Stromal cell of bone marrow (primary cell): Measurements from ENCODE around the gene LRRC36.

ENCODE experiments used
- DNase-seq: peaks from one replicate; pipeline ENCODE4 v3.0.0-alpha.2; 2012; ENCODE audit warnings: low read depth

LRRC36 gene

GRCh38 chr16:67390816-67391423, 64.3 kb downstream of the LRRC36 start:
- DNase-seq = no peak

- no peak for DNase-seq
These were observed 65.0 kb downstream of the LRRC36 start for GRCh38 chr16:67391424-67392300.

DNA sequence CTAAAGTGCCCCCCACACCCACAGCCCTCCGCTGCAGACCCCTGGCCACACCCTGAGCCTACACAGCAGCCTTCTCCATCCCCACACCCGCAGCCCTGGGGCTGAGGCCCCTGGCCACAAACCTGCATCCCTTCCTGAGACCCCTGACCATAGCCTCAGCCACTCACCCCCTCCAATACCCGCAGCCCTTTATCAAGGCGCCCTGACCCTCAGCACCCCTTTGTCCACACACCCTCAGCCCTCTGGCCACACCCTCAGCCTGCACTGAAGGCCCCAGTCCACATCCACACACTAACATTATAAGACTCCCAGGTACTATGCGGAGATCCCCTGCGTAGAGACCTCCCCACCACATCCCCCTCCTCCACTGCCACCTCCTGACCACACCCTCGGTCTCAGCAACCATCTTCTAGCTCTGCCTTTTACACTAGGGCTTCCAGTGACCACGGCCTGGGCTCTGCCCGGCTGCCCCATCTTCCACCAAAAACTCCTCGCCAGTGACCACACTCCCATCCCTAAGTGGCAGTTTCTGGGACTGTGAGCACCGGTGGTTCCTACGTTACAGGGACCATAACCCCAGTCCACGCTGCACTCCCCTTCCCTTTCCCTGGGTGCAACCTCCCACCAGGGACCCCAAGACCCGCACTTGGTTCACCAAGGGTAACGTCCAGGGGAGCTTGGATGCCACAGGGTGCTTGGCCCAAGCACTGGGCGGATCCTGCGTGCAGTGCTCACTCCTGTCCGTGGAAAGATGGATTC, 65.9 kb downstream of the LRRC36 start:
- no peak for DNase-seq

DNA sequence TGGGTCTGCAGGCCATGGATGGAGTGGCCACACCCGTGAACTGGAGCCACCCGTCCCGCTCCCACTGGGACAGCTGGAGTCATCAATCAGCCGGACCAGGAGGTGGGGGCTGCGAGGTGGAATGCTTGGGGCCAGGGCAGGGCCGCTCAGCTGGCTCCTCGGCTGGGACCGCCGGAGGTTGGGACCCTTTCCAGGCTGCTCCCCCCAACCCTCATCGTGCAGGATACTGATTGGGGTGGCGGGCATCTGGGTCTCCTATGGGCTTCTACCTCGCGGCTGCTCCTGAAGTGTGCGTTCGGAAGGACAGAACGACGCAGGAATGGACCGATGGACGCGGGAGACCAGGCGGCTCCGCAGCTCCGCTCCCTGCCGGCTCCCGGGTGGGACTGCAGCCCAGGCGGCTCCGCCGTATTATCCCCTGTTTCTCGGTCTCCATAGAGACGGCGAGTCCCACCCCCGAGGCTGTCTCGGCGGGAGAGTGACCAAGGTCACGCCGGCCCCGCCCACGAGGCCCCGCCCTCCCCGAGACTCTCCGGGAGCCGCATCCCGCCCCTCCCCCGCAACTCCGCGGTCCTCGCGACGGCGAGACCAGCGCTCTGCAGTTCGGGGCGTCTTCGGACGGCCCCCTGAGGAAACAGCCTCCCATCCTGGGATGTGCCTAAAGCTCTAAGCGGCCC, 66.6 kb downstream of the LRRC36 start, which contains the start of gene TPPP3:
Gene TPPP3 (minus strand): TSS at position 388 of the 677 bp plus-strand sequence. CDS start 2,387 bp downstream, outside the sequence.
- peak; percentile 55 for DNase-seq

DNA sequence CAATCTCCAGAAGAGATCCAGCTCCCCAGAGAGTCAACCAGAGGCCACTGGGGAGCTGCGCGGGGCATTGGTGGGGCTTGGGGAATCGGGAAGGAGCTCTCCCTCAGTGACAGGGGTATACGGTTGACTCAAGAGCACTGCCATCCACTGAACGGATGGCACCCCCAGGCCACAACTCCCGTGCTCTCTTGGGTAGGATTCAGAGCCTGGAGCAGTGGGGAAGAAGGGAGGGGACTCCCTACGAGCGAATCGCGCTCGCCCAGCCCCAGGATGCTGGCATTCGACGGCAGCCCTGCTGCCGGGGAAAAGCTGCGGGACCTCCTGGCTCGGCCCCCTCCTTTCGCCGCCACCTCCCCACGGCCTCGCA, 67.2 kb downstream of the LRRC36 start:
- DNase-seq = no peak

DNA sequence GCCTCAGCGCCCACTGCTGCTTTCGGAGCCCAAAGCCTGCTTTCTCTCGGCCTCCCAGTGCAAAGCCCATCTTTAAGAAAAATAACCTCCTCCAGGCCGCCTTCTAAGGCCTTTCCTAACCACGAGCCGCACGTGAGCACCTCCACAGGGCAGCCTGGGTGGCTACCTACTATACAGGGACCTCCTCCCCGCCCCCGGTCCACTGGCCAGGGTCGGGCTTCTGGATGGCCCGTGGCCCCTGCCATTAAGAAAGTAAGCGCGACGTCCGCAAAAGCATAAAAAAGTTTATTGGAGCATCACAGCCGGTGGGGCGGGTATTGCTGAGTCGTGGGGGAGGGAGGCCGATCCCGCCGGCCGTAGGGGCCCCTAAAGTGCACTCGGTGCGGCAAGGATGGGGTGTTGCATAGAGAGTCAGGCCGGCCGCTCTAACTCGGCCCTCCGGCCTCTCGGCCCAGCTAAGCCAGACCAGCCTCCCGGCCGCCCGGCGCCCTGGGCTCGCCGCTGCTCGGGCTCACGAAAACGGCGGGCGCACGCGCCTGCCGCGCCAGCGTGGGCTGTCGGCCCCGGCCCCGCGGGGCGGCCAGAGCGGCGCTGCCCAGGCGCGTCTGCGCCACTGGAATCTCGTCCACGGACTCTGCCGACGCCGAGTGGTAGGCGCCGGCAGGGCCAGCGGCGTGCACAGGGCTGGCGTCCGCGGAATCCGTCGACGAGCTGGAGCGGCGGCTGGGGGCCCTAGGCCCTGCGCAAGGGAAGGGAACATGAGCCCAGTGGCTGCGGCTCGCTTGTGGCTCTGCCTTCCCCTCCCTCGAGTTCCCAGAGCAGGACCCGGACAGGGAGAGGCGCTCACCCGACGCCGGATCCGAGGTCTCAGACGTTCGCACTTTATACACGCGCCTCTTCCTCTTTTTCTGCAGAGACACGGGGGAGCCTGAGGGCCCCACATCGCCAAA, 67.8 kb downstream of the LRRC36 start:
- no peak for DNase-seq

DNA sequence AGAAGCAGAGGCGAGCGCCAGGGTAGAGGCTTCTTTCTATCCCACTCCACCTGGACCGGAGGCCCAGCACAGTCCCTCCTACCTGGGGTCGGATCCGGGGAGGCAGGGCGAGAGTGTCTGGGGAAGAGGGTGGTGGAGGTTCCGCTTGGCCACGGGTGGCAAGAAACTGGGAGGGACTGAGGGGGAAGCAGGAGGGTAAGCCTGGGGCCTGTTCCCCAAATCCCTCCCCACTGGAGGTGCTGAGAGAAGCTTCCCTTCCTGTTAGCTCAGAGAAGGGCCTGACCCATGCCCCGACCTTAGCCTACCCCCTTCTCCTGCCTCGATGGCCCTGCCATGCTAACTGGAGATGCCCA, 68.5 kb downstream of the LRRC36 start:
- no peak for DNase-seq

- no peak for DNase-seq
These were observed 69.0 kb downstream of the LRRC36 start for GRCh38 chr16:67395458-67396158.

DNA sequence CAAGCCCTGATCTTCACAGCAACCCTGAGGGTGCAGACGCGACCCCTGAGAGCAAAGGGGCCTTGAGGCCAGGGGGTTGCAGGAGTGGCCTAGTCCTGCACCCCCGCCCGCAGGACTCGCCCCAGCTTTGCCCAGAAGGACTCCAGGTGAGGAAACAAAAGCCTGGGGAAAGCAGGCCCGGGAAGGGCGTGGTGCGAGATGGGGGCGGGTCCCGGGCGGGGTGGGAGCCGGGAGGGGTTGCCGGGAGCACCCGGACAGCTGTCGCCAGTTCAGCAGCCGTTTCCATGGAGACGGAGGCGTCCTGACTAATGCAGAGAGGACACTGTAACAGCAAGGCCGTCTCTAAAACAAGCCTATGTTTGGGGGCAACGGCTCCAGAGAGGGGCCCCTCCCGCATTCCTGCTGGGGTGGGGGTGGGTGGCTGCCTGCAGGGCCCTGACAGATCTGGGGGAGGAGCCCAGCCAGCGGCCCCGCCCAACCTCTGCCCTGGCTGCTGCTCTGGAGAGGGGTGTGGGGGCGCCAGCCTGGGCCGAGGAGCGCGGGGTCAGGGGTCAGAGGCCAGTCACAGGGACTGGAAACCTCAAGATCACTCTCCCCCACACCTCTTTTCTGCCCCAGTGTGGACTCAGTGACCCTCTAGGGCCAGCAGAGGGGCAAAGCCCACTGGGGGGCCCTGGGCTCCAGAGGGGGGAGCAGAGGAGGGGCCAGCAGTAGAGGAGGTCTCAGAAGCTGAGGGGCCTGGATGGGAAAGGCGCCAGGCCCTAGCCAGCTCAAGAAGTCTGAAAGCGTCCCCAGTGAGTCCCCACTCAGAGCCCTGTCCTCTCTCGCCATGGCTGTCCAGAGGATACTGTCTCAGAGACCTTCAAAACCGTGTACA, 69.8 kb downstream of the LRRC36 start:
- peak; percentile 53 for DNase-seq

DNA sequence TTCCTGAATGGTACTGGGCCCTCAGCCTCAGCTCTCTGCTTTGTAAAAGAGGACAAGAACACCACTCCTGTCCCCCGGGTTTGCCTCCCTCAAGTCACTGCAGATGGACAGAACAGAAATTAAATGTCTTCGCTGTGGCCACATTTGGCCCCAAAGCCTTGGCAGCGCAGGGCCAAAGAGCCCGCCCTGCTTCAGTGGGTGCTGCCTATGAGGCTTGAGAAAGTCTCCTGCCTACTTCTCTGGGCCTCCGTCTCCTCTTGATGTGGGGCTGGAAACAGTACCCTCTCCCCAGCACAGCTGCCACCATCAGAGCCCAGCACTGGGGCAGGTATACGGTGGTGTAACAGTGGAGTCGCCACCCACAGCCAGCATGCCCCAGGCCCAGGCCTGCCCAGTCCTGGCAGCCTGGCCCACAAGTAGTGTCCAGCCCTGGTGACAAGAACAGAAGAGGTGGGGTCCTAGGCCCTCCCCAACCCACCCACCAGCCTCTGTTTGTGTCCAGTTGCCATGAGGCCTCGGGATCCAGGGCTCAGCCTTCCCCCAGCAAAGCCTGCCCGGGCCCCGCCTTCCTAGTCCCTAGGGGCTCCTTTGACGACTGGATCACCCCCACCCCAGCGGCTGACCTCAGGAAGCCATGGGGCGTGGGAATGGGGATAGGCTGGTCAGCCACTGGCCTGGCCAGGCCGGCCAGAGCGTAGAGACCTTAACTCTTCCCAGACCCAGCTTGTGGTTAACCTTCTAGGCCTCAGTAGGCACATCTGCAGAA, 70.6 kb downstream of the LRRC36 start:
- DNase-seq = no peak

- no peak for DNase-seq
These were observed 71.4 kb downstream of the LRRC36 start for GRCh38 chr16:67397812-67398545.

- no peak for DNase-seq
These were observed 72.1 kb downstream of the LRRC36 start for GRCh38 chr16:67398546-67399217.

DNA sequence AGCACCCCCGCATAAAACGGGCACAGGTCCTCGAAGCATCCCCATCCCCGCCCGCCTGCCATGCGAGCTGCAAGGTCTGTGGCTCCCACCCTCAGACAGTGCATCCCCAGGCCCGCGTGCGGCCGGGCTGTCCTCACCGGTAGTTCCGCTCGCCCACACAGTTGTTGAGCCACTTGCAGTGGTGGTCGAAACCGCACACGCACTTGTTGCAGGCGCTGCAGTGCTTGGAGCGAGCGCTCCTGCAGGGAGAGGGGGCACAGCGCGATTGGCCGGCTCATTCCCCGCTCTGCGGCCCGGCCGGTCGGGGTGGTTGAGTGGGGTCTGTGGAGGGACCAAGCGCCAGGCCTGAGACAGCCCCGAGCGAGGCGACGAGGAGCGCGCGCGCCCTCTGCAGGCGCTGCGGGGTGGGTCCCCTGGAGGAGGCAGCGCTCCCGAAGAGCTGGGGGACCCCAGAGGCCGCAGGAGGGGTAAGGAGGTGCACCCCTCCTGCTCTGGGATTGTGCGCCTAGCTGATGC, 72.7 kb downstream of the LRRC36 start:
- no peak for DNase-seq

GRCh38 chr16:67399749-67400704, 73.4 kb downstream of the LRRC36 start:
- no peak for DNase-seq

DNA sequence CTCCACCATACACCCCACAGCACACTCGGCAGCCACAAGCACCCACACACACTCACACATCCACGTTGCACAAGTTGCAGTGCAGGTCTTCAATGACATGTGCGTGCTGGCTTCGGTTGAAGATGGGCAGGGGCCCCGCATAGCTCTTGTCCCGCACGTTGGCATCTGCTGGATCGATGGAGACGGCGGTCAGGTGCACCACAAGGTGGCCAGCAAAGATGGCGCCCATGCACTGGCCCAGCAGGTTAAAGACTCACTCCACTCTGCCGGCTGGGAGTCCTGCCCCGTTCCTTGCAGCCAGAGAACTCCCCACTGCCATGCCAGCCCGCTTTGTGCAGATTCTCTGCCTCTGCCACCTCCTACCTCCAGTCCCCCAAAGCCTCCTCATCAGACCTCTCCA, 74.3 kb downstream of the LRRC36 start:
- no peak for DNase-seq

DNA sequence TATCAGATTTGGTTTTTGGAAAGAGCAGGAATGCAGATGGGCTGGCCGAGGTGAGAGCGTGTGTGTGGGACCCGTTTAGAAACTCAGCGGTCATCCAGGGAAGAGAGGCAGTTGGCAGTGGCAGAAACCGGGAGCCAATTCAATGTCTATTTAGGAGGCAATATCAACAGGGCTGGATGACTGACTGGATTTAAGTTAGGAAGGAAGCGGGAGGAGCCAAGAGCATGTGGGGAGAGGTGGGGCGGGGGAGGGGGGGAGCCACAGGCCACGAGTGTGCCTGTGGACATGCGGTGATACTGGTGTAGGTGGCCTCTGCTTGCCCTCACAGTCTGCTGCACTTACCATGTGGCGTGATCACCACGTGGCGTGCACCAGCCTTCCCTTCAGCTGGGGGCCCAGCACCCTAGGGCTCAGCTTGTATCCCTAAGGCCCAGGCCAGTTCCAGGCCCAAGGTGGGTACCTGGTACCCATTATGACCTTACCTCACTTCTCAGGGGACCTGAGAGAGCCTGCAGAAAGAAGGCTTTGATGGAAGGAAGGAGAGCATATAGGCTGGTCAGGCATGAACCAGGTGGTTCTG, 77.5 kb downstream of the LRRC36 start:
- DNase-seq = no peak
